Upper lobe of right lung (tissue), 1 donor: ENCODE measurements around the gene ANKS1A. TPM values are rescaled to one million over a fixed set of nuclear protein-coding genes. Genes with fewer than 3 reads are reported as not detected.
A peak's percentile ranks its signal among the peaks of the same experiment; 100 is the strongest.

Source experiments
- ATAC-seq: fragments of 200-7000 bp; cut with Tn5 transposase; one replicate; pipeline ENCODE4 v1.9.1; 2020; ENCODE audit warnings: mild to moderate bottlenecking, moderate library complexity
- DNase-seq: peaks from one replicate; pipeline ENCODE4 v3.0.0-alpha.2; 2020
- H3K27ac ChIP-seq: fragments of 200-600 bp; one replicate; pipeline ENCODE4 v1.8.0; 2022
- H3K27me3 ChIP-seq: fragments of 200-600 bp; one replicate; pipeline ENCODE4 v1.8.0; 2022; ENCODE audit warnings: mild to moderate bottlenecking
- H3K36me3 ChIP-seq: fragments of 200-600 bp; one replicate; pipeline ENCODE4 v1.8.0; 2022
- H3K4me1 ChIP-seq: fragments of 200-600 bp; one replicate; pipeline ENCODE4 v1.8.0; 2022
- H3K4me3 ChIP-seq: fragments of 200-600 bp; one replicate; pipeline ENCODE4 v1.8.0; 2022; ENCODE audit warnings: mild to moderate bottlenecking
- H3K9me3 ChIP-seq: fragments of 200-600 bp; one replicate; pipeline ENCODE4 v1.8.0; 2022
- CTCF ChIP-seq: fragments of 200-600 bp; IDR thresholded peaks from one replicate; pipeline ENCODE4 v1.8.0; 2022; ENCODE audit warnings: antibody characterized with exemption
- intact Hi-C: fragments of 100-400 bp; cut with DNase I; formaldehyde crosslinking; loops from one replicate; pipeline ENCODE4 v1.11.0; 2022
- total RNA-seq: library from RNA; stranded (reverse); fragmentation: NEBNext Ultra II Directional; extraction: Animal tissue kit (Norgen Biotek cat#: 25700); gene quantifications from one replicate; pipeline ENCODE4 v1.2.1, GENCODE V29; 2021
- donor health status: DM: no; HTN: yes; CAD: no; lungs with severe emphysema.

The ANKS1A gene
- total RNA-seq, 1 donor from 2014 or later = 59.0 TPM

- peaks cover 62% of the 10 kb centered on the region for H3K36me3 ChIP-seq
- intact Hi-C loops = no loop called here
- no peak for TF ChIP-seq CTCF
Observed at GRCh38 chr6:35072051-35072697, 183.1 kb downstream of the ANKS1A start.

GRCh38 chr6:35072698-35073055 lies 183.6 kb downstream of the ANKS1A start:
- Histone ChIP-seq H3K4me3 (no peak overlapping the region), H3K4me1 (no peaks in the 10 kb centered on the region), H3K27ac (no peak overlapping the region), H3K36me3 (peaks cover 65% of the 10 kb centered on the region), H3K9me3 (no peaks in the 10 kb centered on the region), H3K27me3 (no peaks in the 10 kb centered on the region)
- ATAC-seq = no peak
- DNase-seq = no peak
- no peak for TF ChIP-seq CTCF
- intact Hi-C loops = no loop called here

More at GRCh38 chr6:35072051-35072697, 183.1 kb downstream of the ANKS1A start:
- DNase-seq = no peak
- Histone ChIP-seq H3K4me1 (no peaks in the 10 kb centered on the region), H3K27ac (no peak overlapping the region), H3K9me3 (no peaks in the 10 kb centered on the region), H3K27me3 (no peaks in the 10 kb centered on the region), H3K4me3 (no peak overlapping the region)
- ATAC-seq = no peak

GRCh38 chr6:35073211-35073610 lies 184.2 kb downstream of the ANKS1A start:
- Histone ChIP-seq H3K4me1 (no peaks in the 10 kb centered on the region), H3K4me3 (no peak overlapping the region), H3K9me3 (no peaks in the 10 kb centered on the region), H3K27ac (no peak overlapping the region), H3K36me3 (peaks cover 67% of the 10 kb centered on the region), H3K27me3 (no peaks in the 10 kb centered on the region)
- no peak for TF ChIP-seq CTCF
- DNase-seq (no peak), ATAC-seq (no peak)
- intact Hi-C loops = no loop called here

- no peaks in the 10 kb centered on the region for H3K27me3 ChIP-seq
- H3K9me3 ChIP-seq = no peaks in the 10 kb centered on the region
- intact Hi-C loops = no loop called here
- ATAC-seq (no peak), DNase-seq (no peak)
- no peaks in the 10 kb centered on the region for H3K4me1 ChIP-seq
- no peak overlapping the region for H3K27ac ChIP-seq
- no peak overlapping the region for H3K4me3 ChIP-seq
- no peak for TF ChIP-seq CTCF
- H3K36me3 ChIP-seq = peaks cover 67% of the 10 kb centered on the region
Observed at GRCh38 chr6:35073766-35074471, 184.9 kb downstream of the ANKS1A start.

GRCh38 chr6:35076997-35077712 lies 188.1 kb downstream of the ANKS1A start:
- Histone ChIP-seq H3K36me3 (peaks cover 89% of the 10 kb centered on the region), H3K9me3 (no peaks in the 10 kb centered on the region), H3K27ac (no peak overlapping the region), H3K27me3 (no peaks in the 10 kb centered on the region), H3K4me1 (peaks cover 4% of the 10 kb centered on the region), H3K4me3 (no peak overlapping the region)
- ATAC-seq (no peak), DNase-seq (peak; percentile 33)
- TF ChIP-seq CTCF = no peak
- intact Hi-C loops = no loop called here
